ENCODE measurements around the gene CFAP299.

The CFAP299 gene

DNA sequence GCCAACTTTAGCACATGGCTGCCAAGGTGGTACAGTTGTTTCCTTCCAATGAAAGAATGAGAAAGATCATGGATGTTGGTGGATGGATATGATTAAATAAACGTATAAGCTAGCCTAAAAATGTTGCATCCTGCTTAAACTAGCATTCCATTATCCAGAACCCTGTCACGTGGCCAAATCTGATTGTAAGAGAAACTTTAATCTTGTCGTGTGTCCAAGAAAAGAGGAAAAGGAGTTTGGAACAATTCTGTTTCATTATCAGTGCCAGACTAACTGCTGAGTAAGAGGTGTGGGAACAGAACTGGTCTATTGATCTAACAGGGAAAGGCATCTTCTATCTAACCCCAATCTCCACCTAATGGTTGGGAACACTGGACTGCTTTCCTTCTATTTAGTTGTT, 369.8 kb downstream of the CFAP299 start:
- H3K4me3 Mint-ChIP-seq, result no peak overlapping the region
- H3K4me1 Mint-ChIP-seq, result no peaks in the 10 kb centered on the region
- H3K36me3 Mint-ChIP-seq (ENCODE audit: low read depth), result no peaks in the 10 kb centered on the region
- no peak overlapping the region for H3K27ac Mint-ChIP-seq
- TF ChIP-seq, protein P1, sequence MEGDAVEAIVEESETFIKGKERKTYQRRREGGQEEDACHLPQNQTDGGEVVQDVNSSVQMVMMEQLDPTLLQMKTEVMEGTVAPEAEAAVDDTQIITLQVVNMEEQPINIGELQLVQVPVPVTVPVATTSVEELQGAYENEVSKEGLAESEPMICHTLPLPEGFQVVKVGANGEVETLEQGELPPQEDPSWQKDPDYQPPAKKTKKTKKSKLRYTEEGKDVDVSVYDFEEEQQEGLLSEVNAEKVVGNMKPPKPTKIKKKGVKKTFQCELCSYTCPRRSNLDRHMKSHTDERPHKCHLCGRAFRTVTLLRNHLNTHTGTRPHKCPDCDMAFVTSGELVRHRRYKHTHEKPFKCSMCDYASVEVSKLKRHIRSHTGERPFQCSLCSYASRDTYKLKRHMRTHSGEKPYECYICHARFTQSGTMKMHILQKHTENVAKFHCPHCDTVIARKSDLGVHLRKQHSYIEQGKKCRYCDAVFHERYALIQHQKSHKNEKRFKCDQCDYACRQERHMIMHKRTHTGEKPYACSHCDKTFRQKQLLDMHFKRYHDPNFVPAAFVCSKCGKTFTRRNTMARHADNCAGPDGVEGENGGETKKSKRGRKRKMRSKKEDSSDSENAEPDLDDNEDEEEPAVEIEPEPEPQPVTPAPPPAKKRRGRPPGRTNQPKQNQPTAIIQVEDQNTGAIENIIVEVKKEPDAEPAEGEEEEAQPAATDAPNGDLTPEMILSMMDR (IDR thresholded peaks at IDR 0.05; ENCODE audit: unreplicated experiment in 3 of 3), result no peak
- no peaks in the 10 kb centered on the region for H3K9me3 Mint-ChIP-seq
- H3K27me3 Mint-ChIP-seq (ENCODE audit: low read depth), result no peaks in the 10 kb centered on the region

DNA sequence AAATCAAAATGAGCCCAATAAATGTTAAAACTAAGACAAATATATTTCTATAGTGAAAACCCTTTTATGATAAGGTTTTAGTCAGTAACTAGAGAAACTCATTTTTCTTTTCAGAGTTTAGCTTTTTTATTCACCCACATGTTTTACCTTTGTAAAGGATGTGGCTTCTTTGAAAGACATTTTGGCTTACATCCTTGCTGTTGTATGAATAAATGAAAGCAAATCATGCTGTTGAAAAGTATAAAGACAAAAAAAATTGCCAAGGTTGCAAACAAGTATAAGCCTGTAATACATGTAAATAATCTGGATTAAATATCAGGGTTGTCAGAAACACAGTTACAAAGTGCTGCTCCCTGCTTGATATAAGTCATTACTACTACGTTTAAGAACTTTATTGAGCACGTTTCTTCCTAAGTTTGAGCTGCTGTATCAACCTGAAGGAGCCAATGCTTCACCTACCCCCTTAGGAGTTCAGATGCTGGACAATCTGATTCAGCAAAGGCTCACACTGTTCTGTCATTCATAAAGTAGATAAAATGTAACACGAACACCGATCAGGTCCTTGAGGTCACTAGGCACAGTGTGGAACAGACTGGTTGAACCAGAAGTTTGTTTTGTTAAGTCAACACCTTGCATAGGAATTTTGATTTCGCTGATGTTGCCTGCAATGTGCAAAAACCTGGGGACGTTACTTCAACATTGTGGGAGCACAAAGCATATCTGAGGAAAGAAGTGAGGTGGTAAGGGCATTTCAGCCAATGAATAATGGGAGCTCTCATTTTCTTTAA, 373.7 kb downstream of the CFAP299 start:
- Mint-ChIP-seq H3K36me3 (ENCODE audit: low read depth) (no peaks in the 10 kb centered on the region), H3K27ac (no peak overlapping the region), H3K4me1 (no peaks in the 10 kb centered on the region), H3K27me3 (ENCODE audit: low read depth) (no peaks in the 10 kb centered on the region), H3K9me3 (no peaks in the 10 kb centered on the region), H3K4me3 (no peak overlapping the region)
- TF ChIP-seq, protein P1 (IDR thresholded peaks at IDR 0.05; ENCODE audit: unreplicated experiment in 3 of 3), result no peak

GRCh38 chr4:80710748-80711451, 375.4 kb downstream of the CFAP299 start:
- Mint-ChIP-seq H3K27me3 (ENCODE audit: low read depth) (no peaks in the 10 kb centered on the region), H3K9me3 (no peaks in the 10 kb centered on the region), H3K4me1 (no peaks in the 10 kb centered on the region), H3K27ac (no peak overlapping the region), H3K4me3 (no peak overlapping the region), H3K36me3 (ENCODE audit: low read depth) (no peaks in the 10 kb centered on the region)
- TF ChIP-seq, protein P1 (IDR thresholded peaks at IDR 0.05; ENCODE audit: unreplicated experiment in 3 of 3), result no peak

- no peak overlapping the region for H3K4me3 Mint-ChIP-seq
- no peaks in the 10 kb centered on the region for H3K4me1 Mint-ChIP-seq
- no peak overlapping the region for H3K27ac Mint-ChIP-seq
- H3K9me3 Mint-ChIP-seq, result no peaks in the 10 kb centered on the region
- H3K36me3 Mint-ChIP-seq (ENCODE audit: low read depth), result no peaks in the 10 kb centered on the region
- H3K27me3 Mint-ChIP-seq (ENCODE audit: low read depth), result no peaks in the 10 kb centered on the region
- TF ChIP-seq, protein P1 (IDR thresholded peaks at IDR 0.05; ENCODE audit: unreplicated experiment in 3 of 3), result no peak
These were observed 376.4 kb downstream of the CFAP299 start for GRCh38 chr4:80711956-80712355.

- Mint-ChIP-seq H3K4me3 (no peak overlapping the region), H3K27ac (no peak overlapping the region), H3K4me1 (no peaks in the 10 kb centered on the region), H3K27me3 (ENCODE audit: low read depth) (no peaks in the 10 kb centered on the region), H3K9me3 (peaks cover 5% of the 10 kb centered on the region), H3K36me3 (ENCODE audit: low read depth) (no peaks in the 10 kb centered on the region)
- TF ChIP-seq, protein P1 (IDR thresholded peaks at IDR 0.05; ENCODE audit: unreplicated experiment in 3 of 3), result no peak
These were observed 377.9 kb downstream of the CFAP299 start for GRCh38 chr4:80713409-80713808.

Measured in nephron (organoid).